Measurements from ENCODE around the gene ANKRD23. TPM values are rescaled to one million over a fixed set of nuclear protein-coding genes. Genes with fewer than 3 reads are reported as not detected.
A peak's percentile ranks its signal among the peaks of the same experiment; 100 is the strongest.

ANKRD23 gene
- total and polyA plus RNA-seq, 2 experiments from 2014 or later = 1.8 to 4.4 TPM

DNA sequence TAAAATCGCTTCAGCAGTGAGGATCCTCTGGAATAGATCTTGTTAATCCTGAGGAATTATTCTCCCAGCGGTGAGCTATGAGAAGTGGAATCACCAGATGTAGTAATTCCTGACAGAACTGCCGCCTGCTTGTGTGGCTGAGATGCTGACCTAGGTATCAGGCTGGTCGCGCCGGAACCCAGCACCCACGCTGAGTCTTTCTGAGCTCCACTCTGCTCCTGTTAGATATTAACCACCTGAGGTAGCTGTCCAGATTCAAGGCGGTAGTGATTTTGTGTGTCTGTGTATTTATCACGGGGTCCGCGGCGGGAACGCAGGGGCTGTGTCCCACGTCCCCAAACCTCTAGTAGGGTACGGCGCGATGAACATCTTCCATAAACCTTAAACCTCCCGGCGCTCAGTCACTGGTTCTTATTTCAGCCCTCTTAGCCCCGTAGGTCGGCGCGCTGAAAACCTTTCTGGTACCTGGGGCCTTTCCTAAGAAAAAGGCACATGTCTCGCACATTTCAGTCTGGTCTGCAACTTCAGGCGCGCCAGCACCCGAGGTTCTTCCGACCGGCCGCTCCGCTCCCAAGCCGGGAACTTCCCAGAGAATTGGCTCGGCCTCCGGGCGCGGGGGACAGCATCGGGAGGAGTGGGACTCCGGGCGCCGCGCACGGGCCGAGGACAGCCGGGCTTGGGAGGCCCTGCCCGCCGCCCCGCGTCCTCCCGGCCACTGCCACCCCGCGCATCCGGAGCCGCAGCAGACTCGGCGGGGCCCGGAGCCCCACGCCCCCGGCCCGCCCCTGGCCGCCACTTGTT is 28.3 kb downstream of the ANKRD23 start:
- H3K27ac ChIP-seq = peak overlapping the region; percentile 72
- peaks cover 32% of the 10 kb centered on the region for H3K79me2 ChIP-seq
- peak; percentile 60 for DNase-seq (ENCODE audit: low spot score)

GRCh38 chr2:96813656-96814055 is 30.2 kb downstream of the ANKRD23 start:
- Histone ChIP-seq H3K9me2 (replicated peaks; ENCODE audit: insufficient read depth) (no peaks in the 10 kb centered on the region), H3K4me2 (no peak overlapping the region), H3K27ac (peak overlapping the region; percentile 78), H3K4me3 (no peak overlapping the region), H3K9me3 (ENCODE audit: low read depth) (no peaks in the 10 kb centered on the region), H3K79me2 (peaks cover 17% of the 10 kb centered on the region), H3K27me3 (no peaks in the 10 kb centered on the region), H4K20me1 (ENCODE audit: insufficient read depth, poor library complexity, severe bottlenecking) (peaks cover 17% of the 10 kb centered on the region), H3K4me1 (ENCODE audit: insufficient read depth) (peaks cover 23% of the 10 kb centered on the region), H3K36me3 (replicated peaks; ENCODE audit: insufficient read depth, low read depth) (peaks cover 3% of the 10 kb centered on the region), H2AFZ (no peak overlapping the region)
- no peak for TF ChIP-seq CTCF (IDR thresholded peaks at IDR 0.05; ENCODE audit: poor library complexity)
- TF ChIP-seq EZH2 (IDR thresholded peaks at IDR 0.05; ENCODE audit: borderline replicate concordance) = no peak
- no peak for TF ChIP-seq EZH2phosphoT487 (IDR thresholded peaks at IDR 0.05; ENCODE audit: low read depth, severe bottlenecking, unreplicated experiment)
- no peak for DNase-seq (ENCODE audit: low spot score)
- 81% methylated on average over 4 of the region's 4 CpGs for WGBS (ENCODE audit: low lambda C conversion rate, missing lambda C conversion rate)

More for the DNA sequence above, 28.3 kb downstream of the ANKRD23 start:
- Histone ChIP-seq H4K20me1 (ENCODE audit: insufficient read depth, poor library complexity, severe bottlenecking) (peaks cover 33% of the 10 kb centered on the region), H3K9me2 (replicated peaks; ENCODE audit: insufficient read depth) (no peaks in the 10 kb centered on the region), H3K4me1 (ENCODE audit: insufficient read depth) (peaks cover 39% of the 10 kb centered on the region), H3K9me3 (ENCODE audit: low read depth) (no peaks in the 10 kb centered on the region), H3K4me3 (peak overlapping the region; percentile 61), H3K36me3 (replicated peaks; ENCODE audit: insufficient read depth, low read depth) (peaks cover 3% of the 10 kb centered on the region), H2AFZ (peak overlapping the region; percentile 44), H3K4me2 (peak overlapping the region; percentile 92), H3K27me3 (no peaks in the 10 kb centered on the region)
- WGBS (ENCODE audit: low lambda C conversion rate, missing lambda C conversion rate) = 1% methylated on average over 53 of the region's 60 CpGs
- no peak for TF ChIP-seq EZH2phosphoT487 (IDR thresholded peaks at IDR 0.05; ENCODE audit: low read depth, severe bottlenecking, unreplicated experiment)
- no peak for TF ChIP-seq EZH2 (IDR thresholded peaks at IDR 0.05; ENCODE audit: borderline replicate concordance)
- no peak for TF ChIP-seq CTCF (IDR thresholded peaks at IDR 0.05; ENCODE audit: poor library complexity)

GRCh38 chr2:96811917-96812316 is 31.9 kb downstream of the ANKRD23 start:
- no peaks in the 10 kb centered on the region for H3K79me2 ChIP-seq
- 52% methylated on average over 3 of the region's 3 CpGs for WGBS (ENCODE audit: low lambda C conversion rate, missing lambda C conversion rate)
- TF ChIP-seq CTCF (IDR thresholded peaks at IDR 0.05; ENCODE audit: poor library complexity) (no peak), EZH2 (IDR thresholded peaks at IDR 0.05; ENCODE audit: borderline replicate concordance) (no peak), EZH2phosphoT487 (IDR thresholded peaks at IDR 0.05; ENCODE audit: low read depth, severe bottlenecking, unreplicated experiment) (no peak)
- no peaks in the 10 kb centered on the region for H4K20me1 ChIP-seq (ENCODE audit: insufficient read depth, poor library complexity, severe bottlenecking)
- no peaks in the 10 kb centered on the region for H3K9me2 ChIP-seq (replicated peaks; ENCODE audit: insufficient read depth)
- no peak overlapping the region for H3K4me2 ChIP-seq
- no peak for DNase-seq (ENCODE audit: low spot score)
- H3K36me3 ChIP-seq (replicated peaks; ENCODE audit: insufficient read depth, low read depth) = no peaks in the 10 kb centered on the region
- no peak overlapping the region for H3K27ac ChIP-seq
- peaks cover 7% of the 10 kb centered on the region for H3K4me1 ChIP-seq (ENCODE audit: insufficient read depth)
- H3K9me3 ChIP-seq (ENCODE audit: low read depth) = no peaks in the 10 kb centered on the region
- no peak overlapping the region for H3K4me3 ChIP-seq
- no peak overlapping the region for H2AFZ ChIP-seq
- no peaks in the 10 kb centered on the region for H3K27me3 ChIP-seq

Data from hepatocyte (in vitro differentiated cells).